Hematopoietic multipotent progenitor cell (in vitro differentiated cells): ENCODE data around the gene ZIC4. TPM values are rescaled to one million over a fixed set of nuclear protein-coding genes. Genes with fewer than 3 reads are reported as not detected.

ENCODE experiments used
- DNase-seq, 3 donors: peaks; one replicate each; pipeline ENCODE4 v3.0.0-alpha.2; 2011 to 2015; ENCODE audit warnings: low read depth in 2 of 3, low spot score in 2 of 3
- total RNA-seq: library from RNA; depleted of rRNA; stranded (reverse); fragments of >200 nt; gene quantifications from one replicate; pipeline ENCODE4 v1.2.3, GENCODE V29; 2012

Gene ZIC4
- total RNA-seq, 1 donor, result not detected

DNA sequence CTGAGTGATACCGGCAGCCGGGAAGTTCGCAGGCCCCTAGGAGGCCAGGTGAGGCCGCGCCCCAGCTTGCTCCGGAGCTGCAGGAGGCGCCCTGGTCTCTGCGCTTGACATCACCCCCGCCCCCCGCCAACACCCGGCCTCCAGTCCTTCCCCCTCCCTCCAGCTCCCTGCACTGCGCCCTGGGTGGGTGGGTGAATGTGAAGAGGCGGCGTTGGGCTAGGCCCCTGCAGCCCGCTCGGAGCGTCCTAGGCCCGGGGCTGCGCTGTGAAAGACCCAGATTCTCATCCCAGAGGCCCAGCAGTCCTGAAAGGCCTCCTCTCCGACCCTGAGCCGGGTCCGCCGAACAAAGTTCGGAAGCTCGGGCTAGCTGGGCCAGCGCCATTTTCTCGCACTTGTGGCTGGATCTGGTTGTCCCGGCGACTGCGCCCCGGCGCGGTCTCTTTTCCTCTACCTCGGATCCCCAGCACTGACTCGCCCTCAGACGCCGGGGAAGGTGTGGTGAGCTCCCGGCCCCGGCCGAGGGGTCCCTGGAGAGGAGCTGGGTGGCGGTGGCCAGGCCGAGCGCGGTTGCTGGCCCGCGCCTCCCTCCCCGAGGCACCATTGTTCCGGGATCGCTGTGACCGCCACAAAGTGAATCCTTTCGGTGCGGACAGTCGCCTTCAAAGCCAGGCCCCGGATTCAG, 12.9 kb downstream of the ZIC4 start:
- DNase-seq, result no peak

DNA sequence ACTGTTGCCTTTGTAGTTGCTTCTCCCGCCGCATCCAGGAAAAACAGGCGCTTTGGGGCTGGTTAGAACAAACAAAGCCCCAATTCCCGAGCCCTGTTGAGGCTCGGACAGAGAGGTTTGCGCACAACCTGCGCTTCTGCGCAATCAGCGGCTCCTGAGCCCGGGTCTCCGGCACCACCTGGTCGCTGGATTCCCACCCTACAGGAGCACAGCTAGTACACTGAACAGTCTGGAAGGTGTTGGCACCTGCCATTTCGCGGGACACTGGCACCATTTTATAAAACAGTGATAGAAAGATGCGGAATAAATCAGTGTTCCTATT, 13.8 kb downstream of the ZIC4 start:
- no peak for DNase-seq

DNA sequence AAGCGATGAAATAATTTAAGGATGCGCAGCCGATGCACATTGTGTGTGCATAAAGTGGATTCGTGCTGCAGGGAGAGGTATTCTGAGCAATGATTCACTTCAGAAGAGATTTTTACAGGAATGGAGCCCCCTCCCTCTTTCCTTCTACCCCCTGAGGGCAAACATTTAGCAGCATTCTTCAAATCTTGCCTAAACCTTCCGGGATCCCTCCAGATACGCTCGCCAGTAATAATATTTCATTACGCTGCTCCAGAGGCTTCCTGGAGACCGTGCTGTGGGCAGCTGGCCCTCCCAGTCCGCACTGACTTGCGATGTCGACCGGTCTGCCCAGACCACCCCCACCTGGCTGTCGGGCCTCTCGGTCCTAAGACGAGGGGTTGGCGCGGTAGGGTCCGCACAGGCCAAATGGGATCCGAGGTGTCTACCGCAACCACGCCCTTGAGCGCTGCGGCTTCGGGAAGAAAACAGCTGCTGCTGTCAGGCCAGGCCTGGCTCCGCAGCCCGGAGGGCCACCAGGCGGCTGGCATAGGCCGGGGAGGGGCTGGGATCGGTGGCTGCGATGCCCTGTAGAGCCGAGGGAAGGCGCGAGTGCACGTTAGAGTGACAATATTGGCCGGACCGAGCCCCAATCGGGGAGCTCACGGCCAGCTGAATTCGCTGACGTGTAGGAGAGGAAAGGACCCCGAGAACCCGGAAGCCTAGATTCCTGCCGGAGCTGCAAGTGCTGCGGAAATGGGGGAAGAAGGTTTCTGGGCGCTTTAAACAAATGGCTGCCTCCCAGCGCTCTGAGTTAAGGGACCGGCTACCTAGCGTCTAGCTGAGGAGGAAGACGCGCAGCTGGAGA, 14.3 kb downstream of the ZIC4 start:
- DNase-seq, result no peak

DNA sequence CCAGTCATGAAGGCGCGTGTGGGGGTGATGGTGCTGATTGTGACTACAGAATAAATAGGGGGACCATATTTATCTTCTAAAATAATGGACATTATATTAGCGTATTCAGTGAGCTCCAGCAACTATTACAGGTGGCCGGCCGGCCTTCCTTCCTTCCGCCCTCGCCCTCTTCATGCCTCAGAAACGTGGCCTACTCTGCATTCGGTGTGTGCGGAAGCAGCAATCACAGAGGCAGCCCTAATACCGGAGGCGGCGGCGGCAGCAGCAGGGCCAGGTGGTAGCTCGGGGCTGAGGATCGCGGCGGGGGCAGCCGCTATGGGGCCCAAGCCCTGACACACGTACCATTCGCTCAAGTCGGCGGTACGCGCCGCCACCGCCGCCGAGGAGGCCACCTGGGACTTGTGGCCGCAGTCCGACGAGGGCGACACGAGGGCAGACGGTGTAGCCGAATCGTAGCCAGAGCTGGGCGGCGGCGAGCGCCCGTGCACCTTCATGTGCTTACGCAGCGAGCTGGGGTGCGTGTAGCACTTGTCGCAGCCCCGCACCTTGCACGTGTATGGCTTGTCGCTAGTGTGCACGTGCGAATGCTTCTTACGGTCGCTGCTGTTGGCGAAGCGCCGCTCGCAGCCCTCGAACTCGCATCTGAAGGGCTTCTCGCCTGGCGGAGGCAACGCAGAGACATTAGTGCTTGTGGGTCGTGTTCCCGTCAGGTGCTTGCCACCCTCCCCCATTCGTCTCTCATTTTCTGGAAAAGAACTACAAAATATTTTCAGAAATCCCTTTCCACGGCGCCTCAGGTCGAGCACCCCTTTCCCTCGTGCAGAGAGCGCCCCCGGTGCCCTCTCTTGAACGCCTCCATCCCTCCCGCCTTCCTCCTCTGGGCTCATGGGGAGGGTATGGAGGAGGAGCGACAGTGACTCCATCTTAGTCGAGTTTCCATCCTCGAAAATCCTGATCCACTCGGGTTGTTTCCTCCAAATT, 15.5 kb downstream of the ZIC4 start:
- no peak for DNase-seq

DNA sequence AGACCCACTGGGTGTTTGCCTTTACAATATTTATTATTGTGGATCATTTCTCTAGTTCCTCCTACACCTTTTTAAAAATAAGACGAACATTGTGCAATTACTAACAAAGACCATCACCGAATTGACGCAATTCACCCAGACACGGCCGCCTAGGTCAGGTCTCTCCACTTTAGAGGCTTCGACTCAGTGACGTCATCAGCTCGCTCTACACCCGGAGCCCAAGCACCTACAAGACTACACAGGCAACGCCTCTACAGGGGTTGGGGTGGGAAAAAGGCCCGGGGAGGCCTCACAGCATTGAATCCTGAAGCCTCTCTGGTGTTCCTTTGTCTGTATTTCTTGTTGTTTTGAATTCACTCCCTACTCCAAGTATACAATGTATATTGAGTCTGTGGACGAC, 16.6 kb downstream of the ZIC4 start:
- DNase-seq, result no peak

DNA sequence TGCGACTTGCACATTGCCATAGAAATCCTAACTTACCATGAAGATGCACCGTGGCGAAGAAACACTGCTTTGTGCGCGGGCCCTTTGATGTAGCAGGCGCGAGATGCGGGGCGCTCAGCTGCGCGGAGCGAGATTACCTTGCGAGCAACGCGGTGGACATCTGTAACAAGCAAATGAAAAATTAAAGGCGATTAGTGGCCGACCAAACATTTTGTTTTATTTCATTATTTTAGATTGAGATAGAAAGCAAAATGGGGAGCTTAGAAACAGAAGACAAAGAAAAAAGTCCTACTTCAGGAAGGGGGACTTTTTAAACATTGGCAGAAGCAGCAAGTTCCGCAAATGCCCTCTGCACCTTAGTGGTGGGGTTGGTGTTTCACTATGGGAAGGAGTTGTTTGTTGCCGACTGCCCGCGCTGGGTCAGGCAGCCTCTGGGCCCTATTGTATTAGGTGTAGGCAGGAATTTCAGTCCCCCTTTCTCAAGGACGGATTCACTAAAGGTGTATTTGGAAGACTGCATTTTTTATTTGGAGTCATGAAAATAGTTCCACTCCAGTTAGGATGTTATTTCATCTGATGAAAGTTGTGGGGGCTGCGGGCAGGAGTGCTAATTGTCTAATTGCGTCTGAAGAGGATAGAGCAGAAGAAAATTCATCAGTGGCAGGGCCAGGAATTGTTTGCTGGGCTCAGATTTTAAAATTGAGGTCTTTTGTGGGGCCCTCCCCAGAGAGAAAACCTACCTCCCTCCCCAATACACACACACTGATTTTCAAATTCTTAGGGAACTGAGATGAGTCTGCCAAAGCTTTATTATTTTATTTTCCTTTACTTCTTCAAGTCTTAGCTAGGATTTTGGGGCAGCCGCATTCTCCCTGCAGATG, 17.4 kb downstream of the ZIC4 start:
- no peak for DNase-seq

DNA sequence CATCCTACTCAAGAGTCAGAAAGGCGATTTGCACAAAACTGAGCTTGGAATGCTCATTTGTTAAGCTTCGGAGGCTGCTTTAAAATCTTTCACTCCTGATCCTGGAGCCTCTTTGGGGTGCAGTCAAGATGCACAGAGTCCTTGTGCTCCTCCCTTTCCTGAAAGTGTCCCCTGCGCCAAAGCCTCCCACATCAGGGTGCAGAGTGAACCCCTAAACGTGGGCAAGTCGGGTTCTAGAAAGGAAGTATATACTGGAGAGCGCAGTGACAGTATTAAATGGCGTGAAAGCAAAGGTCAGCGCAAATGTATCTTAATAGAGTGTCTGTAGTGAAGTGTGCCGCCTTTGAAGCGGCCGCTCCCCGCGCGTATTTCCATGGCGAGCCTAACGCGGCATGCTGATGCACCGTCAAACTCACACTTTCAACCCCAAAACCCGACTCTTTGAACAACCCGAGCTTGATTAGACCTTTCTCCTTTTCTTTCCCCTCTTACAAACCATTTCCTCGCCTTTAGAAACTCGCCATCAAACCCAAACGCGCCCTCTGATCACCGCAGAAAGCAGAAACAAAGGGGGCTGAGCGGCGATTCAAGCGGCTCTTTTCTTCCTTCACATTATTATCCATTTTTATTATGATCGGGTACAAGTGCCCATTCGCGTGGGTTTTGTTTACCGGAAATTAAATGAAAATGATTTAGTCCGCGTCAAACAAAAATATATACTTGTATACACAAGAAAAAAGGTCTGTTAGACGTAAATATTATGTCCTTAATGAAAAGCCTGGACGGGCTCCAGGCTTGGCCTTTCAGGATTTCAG, 18.3 kb downstream of the ZIC4 start:
- DNase-seq, result no peak

DNA sequence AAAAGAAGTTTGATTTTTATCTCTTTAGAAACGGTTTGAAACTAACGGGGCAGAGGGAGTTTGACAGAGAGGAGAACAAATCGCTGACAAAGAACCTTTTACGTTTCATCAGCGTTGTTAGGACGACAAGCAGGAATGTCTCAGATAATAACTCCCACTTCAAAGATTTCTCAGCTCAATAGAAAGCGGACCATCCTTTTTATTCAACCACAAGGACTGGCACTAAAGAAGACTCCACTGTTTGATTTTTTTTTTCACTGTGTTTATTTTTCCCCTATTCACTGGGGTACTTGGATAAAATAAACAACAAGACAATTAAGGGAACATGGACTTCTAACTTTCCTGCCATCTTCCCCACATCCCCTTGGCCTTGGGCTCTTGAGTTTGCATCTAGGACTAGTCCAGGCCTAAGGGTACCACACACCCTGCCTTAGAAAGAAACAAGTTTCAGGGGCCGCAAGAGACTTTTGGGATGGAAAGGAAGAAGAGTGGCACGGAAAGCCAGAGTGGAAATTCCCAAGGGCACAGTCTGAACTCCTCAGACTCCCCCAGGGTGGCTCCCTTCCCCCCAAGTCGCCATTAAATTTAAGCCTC, 19.0 kb downstream of the ZIC4 start:
- DNase-seq, result no peak

DNA sequence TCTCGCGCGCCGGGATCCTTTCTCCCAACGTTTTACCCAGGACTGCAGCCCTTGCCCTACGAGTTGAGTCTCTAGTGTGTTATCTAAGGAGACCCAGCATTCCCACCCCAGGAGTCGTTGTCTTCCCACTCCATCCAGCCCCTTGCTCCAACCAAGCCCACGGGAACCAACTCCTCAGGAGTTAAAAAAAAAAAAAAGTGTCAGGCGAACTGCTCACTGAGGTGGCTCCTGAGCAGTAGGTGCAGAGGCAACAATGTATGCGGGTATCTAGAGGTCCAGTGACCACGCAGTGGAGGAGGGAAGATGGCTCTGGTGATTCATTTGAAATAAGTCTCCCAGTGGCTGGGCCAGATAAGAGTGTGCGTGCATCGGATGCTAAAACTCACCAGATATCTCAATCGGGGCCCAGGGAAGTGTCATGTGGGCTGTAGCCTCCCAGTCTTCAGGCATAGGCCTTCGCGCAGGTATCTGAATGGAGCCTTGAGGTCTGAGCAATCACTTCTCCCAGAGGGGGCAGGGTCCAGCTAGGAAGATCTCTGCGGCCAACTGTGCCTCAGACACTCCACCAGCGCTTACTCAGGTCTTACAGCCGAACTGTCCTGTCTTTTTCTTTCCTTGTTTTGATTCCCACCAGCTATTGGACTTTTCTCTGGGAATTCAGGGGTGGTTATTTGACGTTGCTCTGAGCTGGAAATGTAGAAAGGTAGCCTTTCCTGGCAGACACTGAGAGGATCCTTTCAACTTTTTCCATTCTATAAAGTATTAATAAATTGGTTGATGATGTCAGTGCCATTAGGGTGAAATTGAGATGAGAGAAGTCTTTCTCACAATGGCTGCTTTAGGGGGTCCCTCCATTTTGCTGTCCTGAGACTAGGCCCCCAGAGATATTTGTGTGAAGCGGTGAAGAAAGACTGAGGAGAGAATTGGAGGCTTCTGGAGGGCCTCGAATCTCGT, 21.0 kb downstream of the ZIC4 start:
- no peak for DNase-seq

DNA sequence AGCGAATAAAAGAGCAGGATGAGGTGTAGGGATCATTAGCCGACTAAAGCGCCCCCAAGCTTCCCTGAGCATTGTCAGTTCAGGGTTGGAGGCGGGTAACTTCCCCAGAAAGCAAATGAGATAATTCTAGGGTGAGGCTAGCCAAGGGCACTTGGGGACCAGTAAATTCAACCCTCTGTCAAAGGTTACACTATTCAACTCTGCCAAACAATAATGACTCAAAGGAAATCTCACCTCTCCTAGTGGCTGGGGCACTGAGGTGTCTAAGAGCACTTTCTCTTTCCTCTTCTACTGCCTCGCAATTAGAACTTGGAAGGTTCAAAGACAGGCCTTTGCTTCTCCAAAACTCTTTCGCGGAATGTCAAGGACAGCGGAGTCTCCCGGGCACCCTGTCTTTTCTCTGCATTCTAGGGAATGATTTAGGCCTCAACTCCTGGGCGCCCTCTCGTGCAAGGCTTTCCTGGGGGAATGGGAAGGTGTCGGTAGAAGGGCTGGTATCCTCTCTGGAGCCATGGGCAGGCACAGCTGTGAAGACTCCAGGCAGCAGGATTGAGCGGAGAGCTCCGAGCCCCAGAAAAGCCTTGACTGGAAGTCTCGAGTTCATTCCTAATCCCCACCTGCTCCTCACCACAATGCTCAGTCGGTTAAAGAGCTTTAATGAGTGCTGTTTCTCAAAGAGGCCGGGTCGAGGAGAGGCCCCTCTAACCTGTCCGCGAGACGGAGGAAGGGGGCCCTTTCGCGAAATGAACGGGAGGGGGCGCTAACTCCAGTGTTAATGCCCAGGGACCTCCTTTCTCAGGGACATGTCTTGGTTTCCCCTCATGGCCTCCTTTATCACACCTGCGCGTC, 21.9 kb downstream of the ZIC4 start:
- DNase-seq, result no peak

DNA sequence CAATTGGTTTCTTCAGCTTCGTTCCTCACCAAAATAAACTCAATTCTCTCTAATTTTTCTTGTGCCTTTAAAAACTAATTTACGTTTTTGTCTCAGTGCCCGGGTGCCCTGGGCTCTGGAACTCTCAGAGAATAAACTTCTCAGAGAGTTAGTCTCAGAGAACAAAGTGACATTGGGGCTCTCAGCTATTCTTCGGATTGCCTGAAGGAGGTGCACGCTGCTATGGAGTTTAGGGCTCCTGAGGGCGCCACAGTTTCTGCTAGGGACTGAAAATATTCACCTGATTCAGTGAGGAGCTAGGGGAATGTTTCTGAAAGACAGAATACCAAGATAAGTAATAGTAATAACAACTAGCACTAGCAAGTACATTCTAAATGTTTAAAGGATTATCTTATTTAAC, 22.7 kb downstream of the ZIC4 start:
- DNase-seq, result no peak

DNA sequence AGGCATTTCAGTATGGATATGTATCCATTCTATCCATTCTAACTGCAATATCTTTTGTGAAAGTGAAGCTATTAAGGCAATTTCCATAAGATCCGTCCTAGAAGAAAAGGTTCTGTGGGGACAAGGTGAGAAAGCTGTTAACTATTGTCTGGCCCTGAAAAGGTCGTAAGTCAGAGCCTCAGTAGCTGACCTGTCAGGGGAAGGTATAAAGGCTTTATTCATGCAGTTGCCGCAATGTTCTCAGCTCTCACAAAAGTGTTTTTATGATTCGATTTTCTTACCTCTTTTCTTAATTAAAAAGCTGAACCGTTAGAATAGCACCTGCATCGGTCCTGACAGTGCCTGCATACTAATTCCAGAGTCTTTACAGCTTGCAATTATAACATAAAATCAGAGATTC, 24.7 kb downstream of the ZIC4 start:
- DNase-seq, result no peak

DNA sequence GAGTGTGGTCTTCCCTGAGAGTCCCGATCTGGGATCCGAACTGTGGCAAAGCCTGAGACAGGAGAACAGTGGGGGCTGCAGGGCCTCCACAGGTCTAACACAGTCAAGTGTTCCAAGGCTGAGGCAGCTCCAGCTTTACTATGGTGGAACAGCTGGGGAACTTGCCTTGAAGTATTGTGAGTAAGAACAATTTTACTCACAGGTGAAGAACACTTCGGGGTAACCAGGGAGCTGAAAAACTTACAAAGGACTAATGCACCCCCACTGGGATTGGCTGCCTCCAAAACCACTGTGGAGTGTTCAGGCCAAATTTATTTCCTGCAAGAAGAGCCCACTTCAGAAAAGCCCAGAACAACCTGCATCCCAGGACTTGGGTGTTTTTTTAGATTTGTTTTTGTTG, 25.4 kb downstream of the ZIC4 start:
- DNase-seq, result no peak

DNA sequence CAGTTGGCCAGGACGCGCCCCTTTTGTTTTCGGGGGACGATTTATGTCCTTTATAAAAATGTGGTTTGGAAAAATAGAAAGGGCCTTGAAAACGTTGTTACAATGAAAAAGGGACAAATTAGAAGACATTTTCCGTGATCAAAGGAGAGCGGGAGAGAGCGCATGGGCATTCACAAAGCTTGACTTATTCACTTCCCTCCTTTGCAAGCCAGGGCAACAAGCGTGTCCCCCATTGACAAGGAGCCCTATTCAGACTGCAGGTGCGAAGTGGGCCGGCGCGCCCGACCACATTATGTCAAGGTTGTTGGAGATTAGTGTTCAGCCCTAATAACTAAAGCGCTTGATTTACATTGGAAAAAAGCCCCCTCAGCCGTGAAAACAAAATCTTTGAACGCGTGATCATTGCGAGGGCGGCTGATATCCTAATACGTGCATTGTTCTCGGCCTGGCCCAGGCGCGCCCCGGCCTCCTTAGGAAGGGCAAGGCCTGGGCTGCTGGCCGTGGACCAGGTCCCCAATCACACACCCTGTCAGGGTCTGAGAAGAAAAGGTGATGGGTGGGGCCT, 25.9 kb downstream of the ZIC4 start:
- DNase-seq, result no peak

DNA sequence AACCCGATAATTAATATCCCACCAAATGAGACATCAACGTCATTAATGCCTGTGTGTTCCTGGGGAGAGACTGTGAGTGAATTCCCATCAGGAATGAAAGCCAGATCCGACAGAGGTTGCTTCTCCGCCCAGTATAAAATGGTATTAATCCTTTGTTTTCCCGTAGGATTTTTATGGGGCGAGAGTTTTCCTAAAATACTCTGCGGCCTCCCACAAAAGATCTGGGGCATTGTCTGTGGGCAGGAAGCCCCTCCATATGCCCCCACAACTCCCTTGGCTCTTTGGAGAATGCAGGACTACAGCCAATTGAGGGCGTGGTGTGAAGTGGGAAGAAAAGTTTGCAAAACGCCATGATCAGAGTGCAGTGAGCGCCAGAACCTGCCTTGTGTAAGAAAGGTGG, 26.7 kb downstream of the ZIC4 start:
- no peak for DNase-seq

DNA sequence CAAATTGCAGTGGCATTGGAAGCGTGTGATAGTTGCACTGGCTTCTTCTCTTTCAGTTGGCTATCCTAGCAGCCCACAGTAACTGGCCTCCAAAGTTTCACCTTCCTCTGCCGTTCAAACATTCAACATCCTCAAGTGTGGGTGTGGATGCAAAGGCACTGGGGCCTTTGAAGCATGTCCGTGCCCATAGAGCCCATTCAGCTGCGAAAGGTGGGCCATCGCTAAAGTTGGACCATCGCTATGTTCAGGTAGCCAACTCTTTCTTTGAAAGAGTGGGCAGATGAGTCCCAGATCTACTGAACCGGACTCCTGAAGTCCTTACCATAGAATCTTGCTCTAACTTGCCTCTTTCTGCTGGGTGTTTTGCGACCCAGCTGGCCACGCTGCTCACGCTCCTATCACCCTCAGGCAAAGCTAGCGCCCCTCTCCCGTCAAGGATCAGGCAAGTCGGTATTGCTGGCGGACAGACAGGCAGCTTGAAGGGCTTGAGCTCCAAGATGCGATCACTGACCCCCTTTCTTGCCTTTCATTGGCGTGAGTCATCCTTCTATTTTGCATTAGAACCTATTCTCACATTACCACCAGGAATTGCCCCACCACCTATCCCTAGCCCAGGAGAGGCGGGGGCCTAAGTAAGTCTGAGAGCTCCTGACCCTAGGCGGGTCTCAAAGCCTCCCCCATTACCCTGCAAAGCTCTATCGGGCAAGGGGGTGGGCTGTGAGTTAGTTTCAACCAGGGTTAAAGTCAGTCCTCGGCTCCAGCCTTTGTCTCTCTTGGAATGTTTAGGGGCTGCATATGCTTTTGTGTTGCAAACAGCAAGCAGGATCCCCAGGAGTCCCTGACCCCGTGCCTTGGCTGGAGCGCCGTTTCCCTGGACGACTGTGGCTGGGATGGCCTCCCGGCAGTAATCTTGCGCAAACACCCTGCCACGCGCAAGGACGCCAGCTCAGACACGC, 28.7 kb downstream of the ZIC4 start:
- DNase-seq, result no peak
